Fibroblast of the aortic adventitia (primary cell): ENCODE measurements around the gene PCK2. TPM values are rescaled to one million over a fixed set of nuclear protein-coding genes. Genes with fewer than 3 reads are reported as not detected.

Source experiments
- DNase-seq: peaks from one replicate; pipeline ENCODE4 v3.0.0-alpha.2; 2010; ENCODE audit warnings: low read depth
- H3K4me3 ChIP-seq: 2 replicates; pipeline ENCODE4 v1.5.1; 2011; ENCODE audit warnings: low read depth, mild to moderate bottlenecking, control low read depth, low read length, moderate library complexity
- CTCF ChIP-seq: IDR thresholded peaks from 2 replicates; pipeline ENCODE4 v1.5.1; 2011; ENCODE audit warnings: mild to moderate bottlenecking, low read length, control low read depth, inconsistent platforms; ENCODE audit not compliant: insufficient read depth
- total RNA-seq: library from RNA; depleted of rRNA; stranded (reverse); fragments of >200 nt; gene quantifications from 2 replicates; pipeline ENCODE4 v1.2.3, GENCODE V29; 2012; ENCODE audit warnings: low replicate concordance

The PCK2 gene
- total RNA-seq, 1 donor = 36.5 TPM

DNA sequence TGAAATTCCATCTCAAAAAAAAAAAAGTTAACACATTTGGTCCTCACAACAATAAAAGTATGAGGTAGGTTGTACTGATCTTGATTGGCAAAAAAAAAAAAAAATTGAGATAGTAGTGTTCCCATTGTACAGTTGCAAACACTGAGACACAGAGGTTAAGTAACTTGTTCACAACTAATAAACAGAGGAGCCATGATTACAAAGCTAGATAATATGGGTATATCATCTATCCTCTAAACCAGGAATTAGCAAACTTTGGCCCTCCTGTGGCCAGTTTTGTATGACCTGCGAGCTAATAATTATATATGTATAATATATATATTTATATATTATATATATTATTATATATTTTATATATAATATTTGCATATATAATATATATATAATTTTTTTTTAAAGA, 39.6 kb downstream of the PCK2 start:
- H3K4me3 ChIP-seq = no peak overlapping the region
- TF ChIP-seq CTCF = no peak
- no peak for DNase-seq

- TF ChIP-seq CTCF = no peak
- H3K4me3 ChIP-seq = peak overlapping the region; percentile 87
- no peak for DNase-seq
Observed at GRCh38 chr14:24135584-24135833, 41.4 kb downstream of the PCK2 start.

- TF ChIP-seq CTCF = no peak
- H3K4me3 ChIP-seq = peak within 1 kb of the TSS; percentile 87
- peak; percentile 77 for DNase-seq
Observed at GRCh38 chr14:24135834-24136683, 41.9 kb downstream of the PCK2 start, which contains the start of gene PSME1. PSME1 (plus strand) TSS chr14:24136194; CDS start chr14:24136263, 69 bp downstream.

DNA sequence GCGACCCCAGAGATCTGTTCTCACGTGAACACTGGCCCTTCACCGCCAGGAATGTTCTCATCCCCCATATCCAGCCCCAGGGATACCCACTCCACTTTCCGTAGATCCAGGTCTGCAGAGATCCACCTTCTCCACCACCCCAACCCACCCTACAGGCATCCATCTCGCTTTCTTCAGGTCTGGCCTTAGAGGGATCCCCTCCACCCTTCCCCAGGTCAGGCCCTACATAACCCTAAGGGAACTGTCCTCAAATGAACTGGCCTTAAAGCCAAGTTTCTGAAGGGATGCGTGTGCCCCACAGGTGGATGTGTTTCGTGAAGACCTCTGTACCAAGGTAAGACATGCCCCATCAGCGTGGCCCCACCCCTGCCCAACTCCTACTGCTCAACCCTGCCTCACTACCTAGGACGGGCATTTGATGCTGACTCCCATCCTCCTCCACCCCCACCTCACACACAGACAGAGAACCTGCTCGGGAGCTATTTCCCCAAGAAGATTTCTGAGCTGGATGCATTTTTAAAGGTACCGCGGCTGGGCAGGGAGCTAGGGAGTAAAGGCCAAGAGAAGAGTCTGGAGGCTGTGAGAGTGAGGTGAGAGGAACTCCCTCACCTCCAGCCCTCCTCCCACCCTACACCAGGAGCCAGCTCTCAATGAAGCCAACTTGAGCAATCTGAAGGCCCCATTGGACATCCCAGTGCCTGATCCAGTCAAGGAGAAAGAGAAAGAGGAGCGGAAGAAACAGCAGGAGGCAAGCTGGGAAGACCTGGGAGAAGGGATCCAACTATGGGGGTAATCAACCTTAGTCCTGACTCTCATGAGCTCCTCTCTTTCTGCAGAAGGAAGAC, 42.8 kb downstream of the PCK2 start:
- DNase-seq = no peak
- peak overlapping the region; percentile 87 for H3K4me3 ChIP-seq
- no peak for TF ChIP-seq CTCF

DNA sequence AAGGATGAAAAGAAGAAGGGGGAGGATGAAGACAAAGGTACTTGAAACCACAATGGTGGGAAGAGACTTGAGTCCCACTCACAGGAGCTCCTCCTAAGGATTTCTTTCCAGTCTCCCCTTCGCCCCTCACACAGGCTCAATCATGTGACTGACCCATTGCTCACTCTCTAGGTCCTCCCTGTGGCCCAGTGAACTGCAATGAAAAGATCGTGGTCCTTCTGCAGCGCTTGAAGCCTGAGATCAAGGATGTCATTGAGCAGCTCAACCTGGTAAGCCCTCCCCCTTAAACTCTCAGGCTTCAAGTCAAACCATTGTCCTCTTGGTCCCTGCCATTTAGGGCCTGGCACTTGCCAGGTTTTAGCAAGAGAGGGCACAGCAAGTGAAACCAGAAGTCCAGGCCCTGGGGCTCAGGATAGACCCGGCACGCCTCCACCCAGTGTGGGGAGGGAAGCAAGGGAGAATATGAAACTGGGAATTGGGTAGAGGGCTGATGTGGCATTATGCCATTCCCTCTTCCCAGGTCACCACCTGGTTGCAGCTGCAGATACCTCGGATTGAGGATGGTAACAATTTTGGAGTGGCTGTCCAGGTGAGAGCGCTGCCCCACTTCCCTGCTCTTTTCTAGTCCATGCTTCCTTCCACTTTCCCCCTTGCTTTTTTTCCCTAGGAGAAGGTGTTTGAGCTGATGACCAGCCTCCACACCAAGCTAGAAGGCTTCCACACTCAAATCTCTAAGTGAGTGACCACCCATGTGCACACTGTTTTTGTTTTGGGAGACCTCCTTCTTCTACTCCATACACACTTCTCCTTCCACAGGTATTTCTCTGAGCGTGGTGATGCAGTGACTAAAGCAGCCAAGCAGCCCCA, 43.7 kb downstream of the PCK2 start:
- DNase-seq = no peak

More for the DNA sequence above, 43.7 kb downstream of the PCK2 start:
- H3K4me3 ChIP-seq = peak overlapping the region; percentile 17
- no peak for TF ChIP-seq CTCF
